Panc1 (cell line): ENCODE measurements around the gene KRTAP5-7. TPM values are rescaled to one million over a fixed set of nuclear protein-coding genes. Genes with fewer than 3 reads are reported as not detected.

Experiments
- ATAC-seq: fragments of 200-7000 bp; cut with Tn5 transposase; 2 replicates; pipeline ENCODE4 v1.9.1; 2020; ENCODE audit warnings: mild to moderate bottlenecking, moderate library complexity
- BruUV-seq: library from RNA; stranded (reverse); fragments of 400-500 nt; replicated peaks from 2 replicates; lab custom pipeline; 2021; lab: Mats Ljungman, UMichigan
- CTCF ChIA-PET: fragments of 300-600 bp; sonication (Branson Sonifier 250); formaldehyde crosslinking; loops from one replicate; lab custom pipeline; 2022; ENCODE audit warnings: antibody characterized with exemption; lab: Charles Lee
- POLR2A ChIA-PET: fragments of 300-600 bp; sonication (Branson Sonifier 250); formaldehyde crosslinking; loops from one replicate; lab custom pipeline; 2022; ENCODE audit warnings: antibody characterized with exemption; lab: Charles Lee
- DNase-seq: peaks from one replicate; pipeline ENCODE4 v3.0.0-alpha.2; 2010; ENCODE audit warnings: low read depth, low spot score
- H3K27ac ChIP-seq: 2 replicates; pipeline ENCODE4 v1.5.1; 2011; ENCODE audit warnings: mild to moderate bottlenecking, low read length, inconsistent platforms
- H3K27me3 ChIP-seq: fragments of 200-500 bp; sonication (Bioruptor generic); 2 replicates; pipeline ENCODE4 v1.6.0; 2014; ENCODE audit warnings: low read length, inconsistent platforms; ENCODE audit not compliant: control insufficient read depth, insufficient read depth
- H3K36me3 ChIP-seq: fragments of 200-500 bp; sonication (Bioruptor generic); 2 replicates; pipeline ENCODE4 v1.5.1; 2014; ENCODE audit warnings: inconsistent platforms, mild to moderate bottlenecking, low read length, moderate library complexity; ENCODE audit not compliant: control insufficient read depth, insufficient read depth
- H3K4me1 ChIP-seq: 2 replicates; pipeline ENCODE4 v1.5.1; 2011; ENCODE audit warnings: inconsistent platforms, mild to moderate bottlenecking, low read length, moderate library complexity; ENCODE audit not compliant: control insufficient read depth, insufficient read depth
- H3K4me3 ChIP-seq, 2 experiments: 2 replicates each; pipeline ENCODE4 v1.5.1; 2011 to 2012; ENCODE audit warnings: low read depth in 2 of 2, low read length in 2 of 2, mild to moderate bottlenecking in 2 of 2, inconsistent platforms in 1 of 2, moderate library complexity in 1 of 2
- H3K9me3 ChIP-seq: fragments of 200-500 bp; sonication (Bioruptor generic); 2 replicates; pipeline ENCODE4 v1.5.1; 2014; ENCODE audit warnings: low read depth, mild to moderate bottlenecking, inconsistent platforms, low read length, moderate library complexity; ENCODE audit not compliant: control insufficient read depth, insufficient read depth
- CTCF ChIP-seq: fragments of 450-650 bp; IDR thresholded peaks from 2 replicates; pipeline ENCODE4 v1.5.1; 2017; ENCODE audit warnings: mild to moderate bottlenecking
- POLR2AphosphoS5 ChIP-seq: IDR thresholded peaks from 2 replicates; pipeline ENCODE4 v1.6.1; 2012; ENCODE audit warnings: mild to moderate bottlenecking, low read depth, low read length, moderate library complexity
- REST ChIP-seq, 2 experiments: IDR thresholded peaks; 2 replicates each; pipeline ENCODE4 v1.6.1; 2011 to 2012; ENCODE audit warnings: low read depth in 2 of 2, control low read depth in 1 of 2, low read length in 1 of 2, mild to moderate bottlenecking in 1 of 2, moderate library complexity in 1 of 2; ENCODE audit not compliant: insufficient read depth in 1 of 2
- SIN3A ChIP-seq: IDR thresholded peaks from 2 replicates; pipeline ENCODE4 v1.6.1; 2012; ENCODE audit warnings: low read depth, mild to moderate bottlenecking, low read length, moderate library complexity, borderline replicate concordance; ENCODE audit not compliant: insufficient read depth
- TCF7L2 ChIP-seq: IDR thresholded peaks from 2 replicates; pipeline ENCODE4 v1.6.1; 2011; ENCODE audit warnings: mild to moderate bottlenecking, low read depth, low read length, inconsistent platforms
- in situ Hi-C: cut with HindIII; loops from 2 replicates; pipeline ENCODE4 v1.10.0; 2016; ENCODE audit warnings: low sequenced_read_pairs, low pct_unique_long_range_greater_than_20kb
- intact Hi-C: fragments of 100-400 bp; cut with micrococcal nuclease; formaldehyde crosslinking; loops from one replicate; pipeline ENCODE4 v1.10.0; 2022; ENCODE audit not compliant: unreplicated experiment
- total RNA-seq: library from RNA; stranded (reverse); gene quantifications from one replicate; pipeline ENCODE4 v1.2.1, GENCODE V29; 2021; ENCODE audit not compliant: unreplicated experiment

Gene KRTAP5-7
- total RNA-seq, 1 experiment from 2014 or later, result not detected

GRCh38 chr11:71527576-71528210 is 626 bp downstream of the KRTAP5-7 start:
- no TSS peak for BruUV-seq
- Histone ChIP-seq H3K9me3 (no peaks in the 10 kb centered on the region), H3K36me3 (no peaks in the 10 kb centered on the region), H3K27me3 (no peaks in the 10 kb centered on the region), H3K27ac (no peak overlapping the region), H3K4me1 (no peaks in the 10 kb centered on the region), H3K4me3 (no peak overlapping the region)
- TF ChIP-seq POLR2AphosphoS5, result no peak
- no peak for TF ChIP-seq REST (IDR thresholded peaks at IDR 0.05; ENCODE audit: insufficient read depth in 1 of 2, low read depth in 2 of 2, low read length in 1 of 2)
- no peak for TF ChIP-seq SIN3A
- TF ChIP-seq TCF7L2, result no peak
- ChIA-PET POLR2A (no interaction called here), CTCF (no interaction called here)
- DNase-seq (no peak), ATAC-seq (no peak)
- intact Hi-C loops, result no loop called here
- in situ Hi-C loops, result no loop called here

GRCh38 chr11:71530602-71531001 is 3.5 kb downstream of the KRTAP5-7 start:
- no peaks in the 10 kb centered on the region for H3K27me3 ChIP-seq
- ATAC-seq, result no peak
- intact Hi-C loops (no loop called here), in situ Hi-C loops (no loop called here)
- no TSS peak for BruUV-seq
- TF ChIP-seq TCF7L2, result no peak
- no peak for TF ChIP-seq SIN3A
- TF ChIP-seq REST (IDR thresholded peaks at IDR 0.05; ENCODE audit: insufficient read depth in 1 of 2, low read depth in 2 of 2, low read length in 1 of 2), result no peak
- no peak for TF ChIP-seq CTCF
- TF ChIP-seq POLR2AphosphoS5, result no peak
- H3K4me3 ChIP-seq, result no peak overlapping the region
- H3K9me3 ChIP-seq, result no peaks in the 10 kb centered on the region
- no peaks in the 10 kb centered on the region for H3K36me3 ChIP-seq
- DNase-seq, result no peak
- POLR2A ChIA-PET, result no interaction called here
- H3K4me1 ChIP-seq, result no peaks in the 10 kb centered on the region
- CTCF ChIA-PET, result no interaction called here
- H3K27ac ChIP-seq, result no peak overlapping the region
